Suprapubic skin (tissue), 4 donors: Measurements from ENCODE around the gene CLEC18B.
"Not testable (repeated sequence)": the region's sequence is repeated elsewhere in the genome, so short reads cannot be mapped to it uniquely, and the experiment has no call there.

Experiments
- CTCF ChIP-seq, 2 donors: fragments of 200-600 bp in 1 of 2; fragments of 450-650 bp in 1 of 2; sonication (generic) in 1 of 2; IDR thresholded peaks; one replicate each; pipeline ENCODE4 v1.5.1; 2016 to 2019; ENCODE audit warnings: antibody characterized with exemption in 2 of 2, mild to moderate bottlenecking in 1 of 2, moderate library complexity in 1 of 2
- POLR2A ChIP-seq, 2 donors: fragments of 450-650 bp; IDR thresholded peaks; one replicate each; pipeline ENCODE4 v1.6.1; 2017; ENCODE audit warnings: antibody characterized with exemption in 2 of 2, mild to moderate bottlenecking in 2 of 2, moderate library complexity in 2 of 2
- POLR2AphosphoS5 ChIP-seq, 3 donors: sonication (generic); formaldehyde crosslinking; IDR thresholded peaks; one replicate each; pipeline ENCODE4 v1.6.1; 2017; ENCODE audit warnings: antibody characterized with exemption in 3 of 3

GRCh38 chr16:74430036-74430712, 8.9 kb upstream of the CLEC18B start:
- peak; percentile 62 to 65 for TF ChIP-seq CTCF (IDR thresholded peaks at IDR 0.05)
- not testable (repeated sequence) for TF ChIP-seq POLR2A, POLR2AphosphoS5 (IDR thresholded peaks at IDR 0.05)
